OCI-LY7 (cell line): Measurements from ENCODE around the gene COL20A1.

Source experiments
- CTCF ChIP-seq: fragments of 200-600 bp; sonication (generic); conservative IDR thresholded peaks from 2 replicates; pipeline ENCODE4 v1.5.1; 2014; ENCODE audit warnings: mild to moderate bottlenecking, antibody characterized with exemption, low read length, moderate library complexity, mixed read lengths
- EZH2phosphoT487 ChIP-seq: fragments of 200-600 bp; sonication (generic); IDR thresholded peaks from 2 replicates; pipeline ENCODE4 v1.6.1; 2018; ENCODE audit warnings: low read depth, borderline replicate concordance, mild to moderate bottlenecking, mixed run types, antibody characterized with exemption, low read length, moderate library complexity, mixed read lengths

GRCh38 chr20:63343460-63344445, 50.8 kb downstream of the COL20A1 start:
- TF ChIP-seq CTCF = no peak
- no peak for TF ChIP-seq EZH2phosphoT487
